Left lung (tissue), 10 donors: ENCODE results near the gene GRN. TPM values are rescaled to one million over a fixed set of nuclear protein-coding genes. Genes with fewer than 3 reads are reported as not detected.

ENCODE experiments used
- ATAC-seq: fragments of 200-7000 bp; cut with Tn5 transposase; one replicate; pipeline ENCODE4 v1.9.1; 2020; ENCODE audit warnings: moderate library complexity
- DNase-seq, 4 donors: peaks; one replicate each; pipeline ENCODE4 v3.0.0-alpha.2; 2013 to 2020
- H3K27ac ChIP-seq, 2 donors: fragments of 200-600 bp; sonication (generic) in 1 of 2; one replicate each; pipeline versions ENCODE4 v1.5.0 to v1.8.0; 2020 to 2021
- H3K27me3 ChIP-seq, 2 donors: fragments of 200-600 bp; sonication (generic) in 1 of 2; one replicate each; pipeline versions ENCODE4 v1.5.0 to v1.8.0; 2020 to 2021
- H3K36me3 ChIP-seq, 2 donors: fragments of 200-600 bp; sonication (generic) in 1 of 2; one replicate each; pipeline versions ENCODE4 v1.5.0 to v1.8.0; 2020 to 2021
- H3K4me1 ChIP-seq, 2 donors: fragments of 200-600 bp; one replicate each; pipeline ENCODE4 v1.8.0; 2021
- H3K4me3 ChIP-seq, 2 donors: fragments of 200-600 bp; sonication (generic) in 1 of 2; one replicate each; pipeline versions ENCODE4 v1.5.0 to v1.8.0; 2020 to 2021; ENCODE audit warnings: mild to moderate bottlenecking in 1 of 2
- H3K9me3 ChIP-seq, 2 donors: fragments of 200-600 bp; sonication (generic) in 1 of 2; one replicate each; pipeline versions ENCODE4 v1.5.0 to v1.8.0; 2020 to 2021
- intact Hi-C, 2 donors: fragments of 100-400 bp; cut with DNase I; formaldehyde crosslinking; loops; one replicate each; pipeline versions ENCODE4 v1.11.2 to v1.14.2; 2022
- polyA plus RNA-seq, 6 donors: library from polyadenylated mRNA; unstranded; fragments of 120-200 nt; gene quantifications; one replicate each; pipeline ENCODE4 v1.2.1, GENCODE V29; 2013; ENCODE audit not compliant: insufficient read length in 6 of 6
- total RNA-seq, 2 donors: library from RNA; stranded (reverse); fragmentation: NEBNext Ultra II Directional; extraction: Animal tissue kit (Norgen Biotek cat#: 25700); gene quantifications; one replicate each; pipeline ENCODE4 v1.2.1, GENCODE V29; 2021
- TF ChIP-seq, protein P1 (sequence below), 2 donors: fragments of 200-600 bp; sonication (generic) in 1 of 2; IDR thresholded peaks; one replicate each; pipeline versions ENCODE4 v1.5.0 to v1.8.0; 2021; ENCODE audit warnings: antibody characterized with exemption in 2 of 2
- donor health status: DM: no; HTN: yes; CAD: no.
- donor health status: DM: no; HTN: no; CAD: no.

The GRN gene
- total and polyA plus RNA-seq, 8 donors: 199 to 616 (median 235) TPM

DNA sequence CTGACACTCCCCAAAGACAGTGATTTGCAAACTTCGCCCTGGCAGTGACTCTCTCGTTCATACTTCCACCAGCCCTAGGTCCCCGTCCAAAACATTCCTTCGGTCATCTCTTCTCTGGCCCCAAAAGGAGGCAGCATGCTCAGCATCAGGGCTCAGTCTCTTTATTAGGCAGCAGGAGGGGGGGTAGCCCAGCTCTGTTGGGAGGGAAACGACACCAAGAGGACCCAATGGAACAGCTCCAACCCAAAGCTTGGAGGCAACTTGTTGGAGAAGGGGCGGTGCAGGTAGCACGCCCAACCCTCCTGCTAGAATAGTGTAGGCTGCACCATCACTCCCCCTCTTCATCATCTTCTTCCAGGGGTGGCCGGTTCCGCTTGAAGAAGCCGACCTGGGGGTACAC is 26.9 kb downstream of the GRN start:
- intact Hi-C loops: no loop called here
- H3K27me3 ChIP-seq: peaks cover 0 to 52% of the 10 kb centered on the region in 2 donors
- no peak overlapping the region for H3K4me3 ChIP-seq
- no peak overlapping the region for H3K27ac ChIP-seq
- no peaks in the 10 kb centered on the region for H3K36me3 ChIP-seq
- peaks cover 0 to 6% of the 10 kb centered on the region in 2 donors for H3K4me1 ChIP-seq
- no peaks in the 10 kb centered on the region for H3K9me3 ChIP-seq
- TF ChIP-seq, protein P1, sequence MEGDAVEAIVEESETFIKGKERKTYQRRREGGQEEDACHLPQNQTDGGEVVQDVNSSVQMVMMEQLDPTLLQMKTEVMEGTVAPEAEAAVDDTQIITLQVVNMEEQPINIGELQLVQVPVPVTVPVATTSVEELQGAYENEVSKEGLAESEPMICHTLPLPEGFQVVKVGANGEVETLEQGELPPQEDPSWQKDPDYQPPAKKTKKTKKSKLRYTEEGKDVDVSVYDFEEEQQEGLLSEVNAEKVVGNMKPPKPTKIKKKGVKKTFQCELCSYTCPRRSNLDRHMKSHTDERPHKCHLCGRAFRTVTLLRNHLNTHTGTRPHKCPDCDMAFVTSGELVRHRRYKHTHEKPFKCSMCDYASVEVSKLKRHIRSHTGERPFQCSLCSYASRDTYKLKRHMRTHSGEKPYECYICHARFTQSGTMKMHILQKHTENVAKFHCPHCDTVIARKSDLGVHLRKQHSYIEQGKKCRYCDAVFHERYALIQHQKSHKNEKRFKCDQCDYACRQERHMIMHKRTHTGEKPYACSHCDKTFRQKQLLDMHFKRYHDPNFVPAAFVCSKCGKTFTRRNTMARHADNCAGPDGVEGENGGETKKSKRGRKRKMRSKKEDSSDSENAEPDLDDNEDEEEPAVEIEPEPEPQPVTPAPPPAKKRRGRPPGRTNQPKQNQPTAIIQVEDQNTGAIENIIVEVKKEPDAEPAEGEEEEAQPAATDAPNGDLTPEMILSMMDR (IDR thresholded peaks at IDR 0.05): no peak
- DNase-seq (no peak), ATAC-seq (no peak)

- intact Hi-C loops: no loop called here
- peak in 2 of 4 donors; percentile 63 to 73 for DNase-seq
- Histone ChIP-seq H3K4me1 (peaks cover 0 to 6% of the 10 kb centered on the region in 2 donors), H3K36me3 (no peaks in the 10 kb centered on the region), H3K27me3 (peaks cover 0 to 42% of the 10 kb centered on the region in 2 donors), H3K4me3 (no peak overlapping the region), H3K27ac (no peak overlapping the region), H3K9me3 (no peaks in the 10 kb centered on the region)
- TF ChIP-seq, protein P1 (IDR thresholded peaks at IDR 0.05): no peak
- ATAC-seq: peak; percentile 71
Measured at GRCh38 chr17:44374306-44375195, 29.4 kb downstream of the GRN start.

- H3K36me3 ChIP-seq: no peaks in the 10 kb centered on the region
- intact Hi-C loops: no loop called here
- peaks cover 0 to 6% of the 10 kb centered on the region in 2 donors for H3K4me1 ChIP-seq
- no peaks in the 10 kb centered on the region for H3K9me3 ChIP-seq
- H3K4me3 ChIP-seq: no peak overlapping the region
- H3K27ac ChIP-seq: no peak overlapping the region
- TF ChIP-seq, protein P1 (IDR thresholded peaks at IDR 0.05): no peak
- ATAC-seq (peak; percentile 17), DNase-seq (no peak)
- peaks cover 0 to 34% of the 10 kb centered on the region in 2 donors for H3K27me3 ChIP-seq
Measured at GRCh38 chr17:44375196-44376017, 30.3 kb downstream of the GRN start.

DNA sequence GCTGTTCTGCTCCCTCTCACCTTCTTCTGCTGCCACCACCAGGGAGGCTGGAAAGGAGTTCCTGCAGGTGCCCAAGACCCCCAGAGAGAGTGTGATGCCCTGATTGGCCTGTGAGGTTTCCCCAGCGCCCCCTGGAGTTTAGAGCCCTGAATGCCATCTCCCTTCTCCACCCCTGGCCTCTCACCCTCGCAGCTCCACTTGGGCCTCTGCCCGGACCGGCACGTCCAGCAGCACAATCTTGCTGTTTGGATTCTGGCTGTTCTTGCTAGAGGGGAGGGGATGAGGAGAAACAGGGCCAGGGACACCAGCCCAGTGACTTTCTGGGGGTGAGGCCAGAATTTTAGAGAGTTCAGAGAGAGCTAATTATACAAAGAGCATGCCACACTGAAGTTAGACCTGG is 31.0 kb downstream of the GRN start:
- peak in 2 of 4 donors; percentile 44 to 83 for DNase-seq
- ATAC-seq: peak; percentile 46
- Histone ChIP-seq H3K27me3 (peaks cover 0 to 27% of the 10 kb centered on the region in 2 donors), H3K4me3 (no peak overlapping the region), H3K4me1 (peaks cover 0 to 6% of the 10 kb centered on the region in 2 donors), H3K9me3 (no peaks in the 10 kb centered on the region), H3K36me3 (no peaks in the 10 kb centered on the region), H3K27ac (no peak overlapping the region)
- TF ChIP-seq, protein P1 (IDR thresholded peaks at IDR 0.05): peak in 1 of 2 donors; percentile 23
- intact Hi-C loops: no loop called here

GRCh38 chr17:44376779-44377178 is 31.7 kb downstream of the GRN start:
- H3K27me3 ChIP-seq: peaks cover 0 to 24% of the 10 kb centered on the region in 2 donors
- H3K4me1 ChIP-seq: peaks cover 0 to 6% of the 10 kb centered on the region in 2 donors
- DNase-seq (no peak), ATAC-seq (no peak)
- no peaks in the 10 kb centered on the region for H3K36me3 ChIP-seq
- no peak overlapping the region for H3K27ac ChIP-seq
- H3K4me3 ChIP-seq: no peak overlapping the region
- intact Hi-C loops: no loop called here
- no peaks in the 10 kb centered on the region for H3K9me3 ChIP-seq
- TF ChIP-seq, protein P1 (IDR thresholded peaks at IDR 0.05): no peak
